RPMI8226 (cell line): ENCODE data around the gene CLIC4.
"Not testable (repeated sequence)": the region's sequence is repeated elsewhere in the genome, so short reads cannot be mapped to it uniquely, and the experiment has no call there.

ENCODE experiments used
- DNase-seq: peaks from one replicate; pipeline ENCODE4 v3.0.0-alpha.2; 2015

The CLIC4 gene

DNA sequence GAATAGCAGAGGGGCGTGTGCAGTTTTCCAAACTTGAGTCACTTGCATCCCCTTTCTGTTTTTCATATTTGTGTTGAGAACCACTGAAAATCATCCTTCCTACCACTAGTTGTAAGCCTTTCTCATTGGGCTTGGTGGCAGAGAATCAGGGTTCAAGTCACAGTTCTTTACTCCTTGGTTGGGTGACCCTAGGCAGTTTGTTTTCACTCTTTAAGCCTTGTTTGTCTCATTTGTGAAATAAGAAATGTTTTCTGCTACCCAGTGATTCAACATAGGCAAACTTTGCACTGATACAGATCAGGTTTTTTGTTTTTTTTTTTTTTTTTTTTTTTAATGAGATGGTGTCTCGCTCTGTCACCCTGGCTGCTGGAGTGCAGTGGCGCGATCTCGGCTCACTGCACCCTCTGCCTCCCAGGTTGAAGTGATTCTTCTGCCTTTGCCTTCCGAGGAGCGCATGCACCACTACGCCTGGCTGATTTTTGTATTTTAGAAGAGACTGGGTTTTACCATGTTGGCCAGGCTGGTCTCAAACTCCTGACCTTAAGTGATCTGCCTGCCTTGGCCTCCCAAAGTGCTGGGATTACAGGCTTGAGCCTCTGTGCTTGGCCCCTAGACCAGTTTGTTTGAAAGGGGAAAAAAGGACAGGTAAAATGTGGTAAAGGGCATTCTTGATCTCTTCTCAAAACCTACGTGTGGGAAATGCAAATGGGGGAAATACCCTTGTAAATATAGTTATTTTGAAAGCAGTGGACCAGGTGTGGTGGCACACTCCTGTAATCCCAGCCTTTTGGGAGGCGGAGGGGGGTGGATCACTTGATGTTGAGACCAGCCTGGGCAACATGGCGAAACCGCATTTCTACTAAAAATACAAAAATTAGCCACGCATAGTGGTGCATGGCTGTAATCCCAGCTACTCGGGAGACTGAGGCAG, 3.2 kb downstream of the CLIC4 start:
- DNase-seq, result no peak

DNA sequence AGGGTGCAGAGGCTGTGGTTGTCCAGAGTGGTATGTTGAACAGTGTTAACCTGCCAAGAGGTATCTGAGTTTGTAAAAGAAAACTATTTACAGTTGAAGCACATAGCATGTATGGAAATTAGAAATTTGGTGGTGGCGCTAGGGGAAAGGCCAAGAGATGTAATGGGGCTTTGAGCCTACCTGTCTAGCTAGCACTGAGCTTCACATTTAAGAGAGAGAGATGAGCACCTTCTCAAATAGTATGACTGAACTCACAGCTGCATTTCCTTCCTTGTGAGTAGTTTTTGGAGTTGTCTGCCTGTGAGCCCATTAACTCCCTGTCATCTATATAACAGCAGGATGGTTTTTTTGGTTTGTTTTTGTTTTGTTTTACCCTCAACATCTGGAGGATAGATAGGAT, 4.0 kb downstream of the CLIC4 start:
- no peak for DNase-seq

DNA sequence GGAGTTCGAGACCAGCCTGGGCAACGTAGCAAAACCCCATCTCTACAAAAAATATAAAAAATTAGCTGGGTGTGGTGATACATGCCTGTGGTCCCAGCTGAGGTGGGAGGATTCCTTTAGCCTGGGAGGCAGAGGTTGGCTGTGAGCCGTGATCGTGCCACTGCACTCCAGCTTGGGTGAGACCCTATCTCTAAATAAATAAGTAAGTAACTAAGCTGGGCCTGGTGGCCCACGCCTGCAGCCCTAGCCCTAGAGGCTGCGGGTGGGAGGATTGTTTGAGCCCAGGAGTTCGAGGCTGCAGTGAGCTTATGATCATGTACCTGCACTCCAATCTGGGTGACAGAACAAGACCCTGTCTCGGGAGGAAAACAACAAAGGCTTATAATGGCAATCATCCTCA, 4.6 kb downstream of the CLIC4 start:
- no peak for DNase-seq

DNA sequence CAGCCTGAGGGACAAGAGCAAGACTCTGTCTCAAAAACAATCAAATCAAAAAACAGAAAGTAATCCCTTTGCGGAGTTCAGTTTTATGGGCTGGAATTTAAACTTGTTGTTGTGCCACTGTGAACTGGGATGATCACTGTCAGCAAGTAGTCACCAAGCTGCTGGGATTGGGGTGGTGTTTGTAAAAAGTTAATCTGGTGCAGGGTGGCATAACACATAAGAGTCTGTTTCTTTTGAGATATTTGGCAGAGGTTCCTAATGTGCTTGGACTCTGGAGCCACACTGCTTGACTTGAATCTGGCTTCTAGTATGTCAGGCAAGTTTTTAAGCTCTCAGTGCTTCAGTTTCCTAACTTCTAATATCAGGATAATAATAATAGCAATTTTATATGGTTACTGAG, 6.6 kb downstream of the CLIC4 start:
- DNase-seq, result no peak

DNA sequence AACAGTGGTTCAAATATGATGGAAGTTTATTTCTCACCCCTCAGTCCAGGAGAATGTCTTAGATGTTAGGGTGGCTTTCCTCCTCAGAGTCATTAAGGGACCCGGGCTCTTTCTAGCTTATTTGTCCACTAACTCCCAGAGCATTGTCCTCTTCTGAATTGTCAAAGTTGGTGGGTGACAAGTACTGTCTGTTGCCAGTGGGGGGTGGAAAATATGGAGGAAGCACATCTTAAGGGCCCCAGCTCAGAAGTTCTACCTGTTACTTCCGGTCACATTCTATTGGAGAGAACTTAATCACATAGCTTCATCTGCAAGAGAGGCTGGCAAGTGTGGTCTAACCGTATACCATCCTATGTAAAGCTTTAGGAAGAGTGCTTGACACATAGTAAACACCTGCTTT, 7.1 kb downstream of the CLIC4 start:
- no peak for DNase-seq

DNA sequence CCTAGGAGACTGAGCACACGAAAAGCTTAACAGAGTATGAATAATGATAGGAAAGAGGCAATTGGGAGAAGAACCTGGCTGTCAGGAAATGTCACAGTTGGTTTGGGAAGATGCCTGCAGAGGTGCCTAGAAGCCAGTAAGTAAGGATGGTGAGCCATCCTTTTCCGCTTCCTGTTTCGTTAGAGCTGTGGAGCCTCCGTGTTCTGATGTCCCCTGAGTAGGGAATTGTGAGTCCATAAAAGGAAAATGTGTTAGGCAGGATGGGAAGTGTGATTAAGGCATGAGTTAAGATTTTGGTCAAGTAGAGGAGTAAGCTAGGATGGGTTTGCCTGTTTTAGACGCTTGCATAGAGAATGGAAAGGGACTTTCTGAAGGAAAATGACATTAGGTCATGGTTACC, 9.0 kb downstream of the CLIC4 start:
- DNase-seq, result no peak

DNA sequence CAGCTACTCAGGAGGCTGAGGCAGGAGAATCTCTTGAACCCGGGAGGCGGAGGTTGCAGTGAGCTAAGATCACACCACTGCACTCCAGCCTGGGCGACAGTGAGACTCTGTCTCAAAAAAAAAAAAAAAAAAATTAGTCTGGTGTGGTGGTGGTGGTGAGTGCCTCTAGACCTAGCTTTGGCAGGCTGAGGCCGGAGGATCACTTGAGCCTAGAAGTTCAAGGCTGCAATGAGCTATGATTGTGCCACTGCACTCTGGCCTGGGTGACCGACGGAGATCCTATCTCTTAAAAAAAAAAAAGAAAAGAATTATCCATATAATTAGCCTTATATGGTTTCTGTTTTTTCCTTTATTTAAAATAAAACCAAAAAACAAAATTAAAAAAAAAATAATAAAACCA, 10.1 kb downstream of the CLIC4 start:
- not testable (repeated sequence) for DNase-seq

DNA sequence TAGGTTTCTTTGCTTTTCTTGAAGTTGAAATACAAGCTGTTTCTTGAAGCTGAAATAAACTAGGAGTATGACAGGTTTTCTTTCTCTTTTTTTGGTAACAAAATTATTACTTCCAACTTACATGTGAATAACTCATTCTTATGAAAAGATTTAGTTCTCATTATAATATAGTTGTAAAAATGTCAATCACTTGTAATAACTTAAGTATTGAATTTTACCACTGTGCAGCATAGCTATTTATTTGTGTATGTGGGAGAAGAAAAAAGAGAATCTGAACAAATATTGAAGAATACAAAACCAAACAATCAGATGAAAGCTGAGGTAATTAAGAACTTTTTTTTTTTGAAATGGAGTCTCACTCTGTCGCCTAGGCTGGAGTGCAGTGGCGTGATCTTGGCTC, 11.1 kb downstream of the CLIC4 start:
- DNase-seq, result no peak

DNA sequence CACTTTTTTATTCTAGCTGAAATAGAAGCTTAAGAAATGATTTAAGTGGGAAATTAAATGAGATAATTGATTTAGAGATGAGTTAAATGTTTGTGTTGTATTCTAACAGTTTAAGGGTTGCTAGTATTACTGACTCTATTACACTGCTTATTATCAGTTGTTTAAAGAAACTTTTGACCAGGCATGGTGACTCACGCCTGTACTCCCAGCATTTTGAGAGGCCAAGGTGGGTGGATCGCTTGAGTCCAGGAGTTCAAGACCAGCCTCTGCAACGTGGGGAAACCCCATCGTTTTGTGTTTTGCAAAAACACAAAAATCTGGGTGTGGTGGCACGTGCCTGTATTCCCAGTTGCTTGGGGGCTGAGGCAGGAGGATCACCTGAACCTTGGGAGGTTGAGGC, 14.2 kb downstream of the CLIC4 start:
- no peak for DNase-seq

DNA sequence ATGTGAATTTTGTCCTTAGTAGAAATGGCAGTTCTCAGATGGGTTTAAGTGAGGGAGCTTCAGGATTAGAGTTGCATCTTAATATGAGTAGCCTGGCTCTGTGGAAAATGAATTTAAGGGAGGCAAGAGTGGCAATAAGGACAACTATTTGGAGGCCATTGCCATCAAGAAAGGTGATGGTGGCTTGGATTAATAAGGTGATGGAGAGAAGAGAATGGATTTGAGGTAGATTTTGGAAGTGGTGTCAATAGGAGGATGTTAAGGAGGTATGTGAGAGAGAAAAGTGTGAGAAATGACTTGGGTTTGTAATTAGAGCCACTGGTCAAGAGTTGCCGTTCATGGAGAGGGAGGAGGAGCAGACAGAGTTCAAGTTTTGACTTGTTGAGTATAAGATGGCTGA, 16.3 kb downstream of the CLIC4 start:
- no peak for DNase-seq

DNA sequence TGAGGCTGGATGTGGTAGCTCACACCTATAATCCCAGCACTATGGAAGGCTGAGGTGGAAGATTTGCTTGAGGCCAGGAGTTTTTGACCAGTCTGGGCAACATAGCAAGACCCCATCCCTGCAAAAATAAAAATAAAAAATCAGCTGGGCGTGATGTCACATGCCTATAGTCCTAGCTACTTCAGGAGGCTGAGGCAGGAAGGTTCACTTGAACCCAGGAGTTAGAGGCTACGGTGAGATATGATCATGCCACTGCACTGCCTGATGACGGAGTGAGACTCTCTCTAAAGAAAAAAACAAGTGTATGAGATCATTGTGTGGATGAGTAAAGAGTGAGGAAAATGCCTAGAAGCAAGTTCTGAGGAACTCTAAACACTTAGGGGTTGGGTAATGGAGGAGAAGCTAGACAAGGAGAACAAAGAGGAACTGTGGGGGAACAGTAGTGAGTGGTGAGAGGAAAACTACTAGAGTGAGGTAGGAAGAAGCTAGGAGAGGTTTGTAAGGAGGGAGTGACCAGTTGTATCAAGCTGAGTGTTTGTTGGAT, 17.0 kb downstream of the CLIC4 start:
- DNase-seq, result no peak

DNA sequence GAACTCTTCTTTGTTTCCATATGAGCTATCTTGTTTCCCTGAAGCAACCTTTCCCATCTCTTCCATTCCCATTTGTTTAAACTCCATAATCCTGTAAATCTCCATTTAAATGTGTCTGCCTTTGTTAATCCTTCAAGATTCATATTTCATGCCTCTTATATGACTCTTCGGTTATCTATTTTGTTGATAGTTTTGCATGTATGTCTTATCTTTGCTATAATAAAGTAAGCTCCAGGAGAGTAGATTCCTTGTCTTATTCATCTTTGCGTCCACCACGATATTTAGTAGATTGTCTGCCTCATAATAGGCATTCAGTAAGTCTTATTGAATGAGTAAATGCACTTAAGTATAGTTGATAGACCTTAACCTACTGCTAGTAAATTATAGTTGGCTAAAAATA, 18.4 kb downstream of the CLIC4 start:
- DNase-seq, result no peak

DNA sequence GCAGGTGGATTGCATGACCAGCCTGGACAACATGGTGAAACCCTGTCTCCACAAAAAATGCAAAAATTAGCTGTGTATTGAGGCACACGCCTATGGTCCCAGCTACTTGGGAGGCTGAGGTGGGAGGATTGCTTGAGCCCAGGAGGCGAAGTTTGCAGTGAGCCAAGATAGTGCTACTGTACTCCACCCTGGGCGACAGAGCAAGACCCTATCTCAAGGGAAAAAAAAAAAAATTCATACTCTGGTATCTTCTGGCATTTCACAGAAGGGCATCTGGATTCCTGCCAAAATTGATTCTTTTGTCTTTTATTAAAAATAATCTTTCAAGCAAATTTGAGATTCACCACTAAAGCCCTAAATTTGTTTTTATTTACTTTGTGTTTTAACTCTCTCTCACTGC, 19.2 kb downstream of the CLIC4 start:
- no peak for DNase-seq

DNA sequence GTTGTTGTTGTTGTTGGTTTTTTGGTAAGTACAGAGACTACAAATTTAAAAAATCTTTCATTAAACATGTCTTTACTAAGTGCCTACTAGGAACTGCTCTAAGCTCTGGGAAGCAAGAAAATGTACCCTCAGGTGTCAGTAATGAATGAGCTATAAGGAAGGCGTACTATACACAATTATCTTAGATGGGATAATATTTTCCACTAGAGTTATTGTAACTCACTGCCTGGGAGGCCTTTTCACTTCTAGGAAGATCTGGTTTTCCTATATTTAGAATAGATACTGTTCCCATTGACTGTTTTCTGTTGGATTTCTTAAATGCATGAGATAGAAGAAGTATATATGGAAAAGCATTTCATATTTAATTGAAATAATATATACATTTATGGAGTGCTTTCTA, 19.6 kb downstream of the CLIC4 start:
- no peak for DNase-seq

DNA sequence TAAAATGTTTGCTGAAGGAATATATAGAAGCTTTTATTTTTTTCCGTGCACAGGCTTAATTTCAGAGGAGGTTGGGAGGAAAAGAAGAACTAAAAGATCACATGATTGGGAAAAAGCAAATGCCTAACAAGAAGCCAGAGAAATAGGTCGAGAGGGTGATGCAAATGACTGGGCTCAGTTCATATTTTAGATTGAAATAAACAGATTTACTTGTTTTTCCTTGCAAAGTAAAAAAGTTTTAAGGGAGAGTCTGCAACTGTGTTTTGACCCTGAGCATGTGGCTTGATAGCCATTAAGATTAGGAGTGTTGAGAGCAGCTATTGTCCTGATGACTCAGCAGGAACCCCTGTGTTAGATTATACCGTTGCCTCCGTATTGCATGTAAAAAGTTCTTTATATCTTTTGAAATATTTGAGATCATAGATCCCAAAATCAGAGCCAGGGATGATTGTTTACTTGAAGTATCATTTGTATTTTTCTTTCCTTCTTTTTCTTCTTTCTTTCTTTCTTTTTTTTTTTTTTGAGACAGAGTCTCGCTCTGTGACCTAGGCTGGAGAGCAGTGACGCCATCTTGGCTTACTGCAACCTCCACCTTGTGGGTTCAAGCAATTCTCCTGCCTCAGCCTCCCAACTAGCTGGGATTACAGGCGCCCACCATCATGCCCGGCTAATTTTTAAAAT, 20.2 kb downstream of the CLIC4 start:
- DNase-seq, result no peak

DNA sequence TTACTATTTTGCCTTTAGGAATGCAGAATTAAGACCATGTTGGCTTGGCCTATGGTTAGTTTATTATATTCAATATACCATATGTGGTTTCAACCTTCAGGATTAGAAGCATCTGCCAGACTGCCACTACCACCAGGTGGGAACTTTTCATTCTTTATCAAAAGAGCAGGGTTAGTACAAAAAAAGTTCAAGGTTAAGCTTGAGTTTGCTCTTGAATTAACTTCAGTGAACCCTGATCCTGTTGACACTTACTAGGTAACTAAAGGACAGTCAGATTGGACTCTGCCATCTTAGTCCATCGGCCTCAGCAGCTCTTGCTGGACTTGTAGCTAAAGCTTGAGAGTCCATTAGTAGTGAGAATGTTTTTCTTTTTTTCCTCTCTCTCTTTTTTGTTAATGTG, 22.1 kb downstream of the CLIC4 start:
- no peak for DNase-seq

DNA sequence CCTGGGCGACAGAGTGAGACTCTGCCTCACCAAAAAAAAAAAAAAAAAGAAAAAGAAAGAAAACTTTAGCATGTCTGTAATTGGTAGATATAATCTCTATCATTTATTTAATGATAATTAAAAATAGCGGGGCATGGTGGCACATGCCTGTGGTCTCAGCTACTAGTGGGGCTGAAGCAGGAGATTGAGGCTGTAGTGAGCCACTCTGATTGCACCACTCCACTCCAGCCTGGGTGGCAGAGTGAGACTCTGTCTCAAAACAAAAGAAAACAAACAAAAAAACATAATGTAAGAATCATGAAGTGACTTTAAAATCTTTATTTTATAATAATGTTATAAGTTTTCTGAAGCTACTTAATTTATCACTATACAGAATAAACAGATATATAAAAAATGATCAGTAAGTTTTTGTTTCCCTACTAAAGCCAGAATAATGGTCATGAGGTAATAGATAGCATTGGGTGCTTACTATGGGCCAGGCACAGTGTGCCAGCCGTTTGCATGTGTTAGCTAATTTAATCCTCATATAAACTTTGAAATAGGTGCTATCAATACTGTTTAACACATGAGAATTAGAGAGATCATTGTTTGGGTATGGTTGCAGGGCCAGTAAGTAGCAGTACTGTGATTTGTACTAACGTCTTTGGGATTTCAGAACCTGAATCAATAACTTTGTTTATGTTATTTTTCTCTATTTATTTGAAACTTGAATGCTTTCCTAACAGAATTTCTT, 23.8 kb downstream of the CLIC4 start:
- DNase-seq, result no peak

DNA sequence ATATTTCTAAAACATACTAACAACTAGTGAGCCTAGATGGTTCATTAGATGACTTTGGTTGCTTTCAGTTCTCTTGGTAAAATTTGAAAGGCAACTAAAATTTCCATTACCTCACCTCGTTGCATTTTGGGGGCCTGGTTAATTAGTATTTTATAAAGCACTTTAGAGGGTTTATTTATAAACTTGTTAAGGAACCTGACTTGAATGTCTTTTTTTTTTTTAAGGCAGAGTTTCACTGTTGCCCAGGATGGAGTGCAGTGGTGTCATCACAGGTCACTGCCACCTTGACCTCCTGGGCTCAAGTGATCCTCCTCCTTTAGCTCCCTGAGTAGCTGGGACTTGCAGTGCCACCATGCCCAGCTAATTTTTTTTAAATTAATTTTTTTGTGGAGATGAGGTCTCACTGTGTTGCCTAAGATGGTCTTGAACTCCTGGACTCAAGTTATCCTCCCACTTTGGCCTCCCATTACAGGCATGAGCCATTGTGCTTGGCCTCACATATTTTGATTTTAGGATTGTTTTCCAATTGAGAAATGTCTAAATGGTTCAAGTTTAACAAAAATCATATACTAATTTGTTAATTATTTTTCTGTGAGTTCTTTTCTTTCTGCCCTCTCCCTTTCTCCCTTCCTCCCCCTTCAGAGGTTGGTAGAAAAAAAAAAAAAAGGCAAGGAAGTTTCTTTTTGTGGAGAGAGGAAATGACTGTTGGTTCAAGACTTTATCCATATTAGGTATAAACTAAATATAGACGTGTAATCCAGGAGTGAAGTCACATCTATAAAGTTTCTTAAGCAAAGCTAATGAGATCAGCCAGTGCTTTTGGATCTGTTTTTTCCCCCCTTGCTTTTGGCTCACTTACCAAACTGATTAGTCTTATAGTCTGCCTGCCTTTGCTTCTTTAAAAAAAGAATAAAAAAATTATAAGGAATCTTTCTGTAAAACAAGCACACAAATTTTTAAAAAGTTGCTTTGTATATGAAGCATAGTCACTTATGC, 24.7 kb downstream of the CLIC4 start:
- no peak for DNase-seq

DNA sequence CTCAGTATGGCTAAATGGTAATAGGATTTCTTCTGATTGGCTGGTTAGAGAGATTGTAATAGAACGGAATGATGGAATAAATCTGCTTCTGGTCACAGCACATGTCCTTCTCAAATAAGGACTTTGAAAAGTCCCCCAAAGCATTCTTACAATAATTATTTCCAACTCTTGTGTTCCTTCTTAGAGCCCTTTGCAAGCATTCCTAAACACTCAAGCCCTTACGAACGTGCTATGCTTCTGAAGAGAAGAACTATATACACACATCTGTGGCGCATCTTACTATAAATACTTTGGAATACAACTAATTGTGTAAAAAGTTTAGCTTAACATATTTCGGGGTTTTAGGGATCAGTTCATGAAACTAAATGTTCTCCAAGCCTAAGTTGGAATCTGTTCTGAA, 25.6 kb downstream of the CLIC4 start:
- no peak for DNase-seq

DNA sequence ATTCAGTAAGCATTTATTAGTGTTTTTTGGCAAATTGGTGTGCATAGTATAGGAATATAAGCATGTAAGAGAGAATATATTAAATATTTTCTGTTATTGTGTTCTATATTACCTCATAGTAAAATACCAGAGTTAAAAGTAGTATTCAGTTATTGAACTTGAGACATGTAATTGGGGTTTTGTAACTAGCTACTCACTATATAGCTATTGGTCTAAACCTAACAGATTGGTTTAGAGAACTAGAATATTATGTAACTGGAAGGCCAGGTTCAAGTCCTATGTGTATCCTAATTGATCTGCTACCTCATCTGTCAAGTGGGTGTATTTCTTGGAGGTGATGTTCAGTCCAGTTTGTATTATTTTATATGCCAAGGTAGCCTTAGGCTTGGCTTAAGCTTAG, 26.3 kb downstream of the CLIC4 start:
- no peak for DNase-seq

DNA sequence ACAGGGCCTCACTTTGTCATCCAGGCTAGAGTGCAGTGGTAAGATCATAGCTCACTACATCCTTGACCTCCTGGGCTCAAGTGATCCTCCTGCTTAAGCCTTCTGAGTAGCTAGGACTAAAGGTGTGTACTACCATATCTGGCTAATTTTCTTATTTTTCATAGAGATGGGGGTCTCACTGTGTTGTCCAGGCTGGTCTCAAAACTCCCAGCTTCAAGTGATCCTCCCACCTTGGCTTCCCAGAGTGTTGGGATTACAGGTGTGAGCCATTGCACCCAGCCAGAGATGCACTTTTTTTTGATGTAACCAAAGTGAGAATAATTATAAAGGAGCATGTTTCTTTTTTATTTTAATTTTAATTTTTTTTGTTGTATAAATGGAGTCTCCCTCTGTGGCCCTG, 28.4 kb downstream of the CLIC4 start:
- DNase-seq, result no peak

DNA sequence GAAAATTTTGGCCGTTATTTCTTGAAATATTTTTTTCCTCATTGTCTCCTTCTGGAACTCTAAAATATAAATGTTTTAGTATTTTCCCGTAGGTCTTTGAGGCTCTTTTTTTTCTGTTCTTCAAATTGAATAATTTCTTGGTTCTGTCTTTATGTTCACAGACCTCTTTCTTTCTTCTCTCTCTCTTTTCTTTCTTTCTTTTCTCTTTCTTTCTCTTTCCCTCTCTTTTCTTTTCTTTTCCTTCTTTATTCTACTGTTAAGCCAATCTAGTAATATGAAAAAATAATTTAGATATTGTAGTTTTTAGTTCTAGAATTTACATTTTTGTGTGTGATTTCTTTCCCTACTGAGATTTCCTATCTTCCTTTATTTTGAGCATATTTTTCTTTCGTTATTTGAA, 30.1 kb downstream of the CLIC4 start:
- DNase-seq, result no peak
